HUES64 (cell line): ENCODE data around the gene RTCA.
"Not testable (repeated sequence)": the region's sequence is repeated elsewhere in the genome, so short reads cannot be mapped to it uniquely, and the experiment has no call there.

ENCODE experiments used
- H3K27ac ChIP-seq: 2 replicates; pipeline ENCODE4 v1.7.0; 2013; ENCODE audit warnings: low read depth, low read length, inconsistent platforms
- H3K27me3 ChIP-seq: 2 replicates; pipeline ENCODE4 v1.6.1; 2013; ENCODE audit warnings: mild to moderate bottlenecking, low read length; ENCODE audit not compliant: insufficient read depth
- H3K36me3 ChIP-seq: 2 replicates; pipeline ENCODE4 v1.6.1; 2013; ENCODE audit warnings: mild to moderate bottlenecking, low read length; ENCODE audit not compliant: insufficient read depth
- H3K4me1 ChIP-seq: 2 replicates; pipeline ENCODE4 v1.6.1; 2013; ENCODE audit warnings: mild to moderate bottlenecking, low read length, moderate library complexity; ENCODE audit not compliant: insufficient read depth
- H3K4me3 ChIP-seq: 2 replicates; pipeline ENCODE4 v1.5.1; 2013; ENCODE audit warnings: mild to moderate bottlenecking, low read length, moderate library complexity
- H3K9ac ChIP-seq: 2 replicates; pipeline ENCODE4 v1.6.1; 2013; ENCODE audit warnings: mild to moderate bottlenecking, low read depth, low read length
- H3K9me3 ChIP-seq: 2 replicates; pipeline ENCODE4 v1.6.1; 2013; ENCODE audit warnings: low read depth, low read length; ENCODE audit not compliant: insufficient read depth
- WGBS: fragments of 150-250, 120-280 bp; methylation state at CpG from one replicate; pipeline ENCODE4 v1.1.7; 2013; ENCODE audit warnings: missing lambda C conversion rate; 5-methylcytosine and 5-hydroxymethylcytosine counted together

RTCA gene

DNA sequence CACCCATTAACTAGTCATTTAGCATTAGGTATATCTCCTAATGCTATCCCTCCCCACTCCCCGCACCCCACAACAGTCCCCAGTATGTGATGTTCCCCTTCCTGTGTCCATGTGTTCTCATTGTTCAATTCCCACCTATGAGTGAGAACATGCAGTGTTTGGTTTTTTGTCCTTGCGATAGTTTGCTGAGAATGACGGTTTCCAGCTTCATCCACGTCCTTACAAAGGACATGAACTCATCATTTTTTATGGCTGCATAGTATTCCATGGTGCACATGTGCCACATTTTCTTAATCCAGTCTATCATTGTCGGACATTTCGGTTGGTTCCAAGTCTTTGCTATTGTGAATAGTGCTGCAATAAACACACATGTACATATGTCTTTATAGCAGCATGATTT lies 7.6 kb upstream of the RTCA start:
- 93% methylated on average over 3 of the region's 6 CpGs for WGBS
- H3K36me3 ChIP-seq, H3K4me3 ChIP-seq, H3K27me3 ChIP-seq, H3K27ac ChIP-seq, H3K9ac ChIP-seq, H3K4me1 ChIP-seq, H3K9me3 ChIP-seq: not testable (repeated sequence)

- Histone ChIP-seq H3K4me3 (no peak overlapping the region), H3K9me3 (peaks cover 8% of the 10 kb centered on the region; the same call in 1 of the 2 replicates), H3K4me1 (peaks cover 5% of the 10 kb centered on the region; the same call in 1 of the 2 replicates), H3K36me3 (0 out of 2 replicates have a peak, but pooled peaks cover 7% of the 10 kb centered on the region), H3K27me3 (no peaks in the 10 kb centered on the region), H3K27ac (no peak overlapping the region), H3K9ac (no peak overlapping the region)
Observed at GRCh38 chr1:100261686-100262085, 4.3 kb upstream of the RTCA start.

GRCh38 chr1:100264081-100264480 lies 1.9 kb upstream of the RTCA start:
- 99% methylated on average over 5 of the region's 5 CpGs for WGBS
- H3K4me1 ChIP-seq: peaks cover 11% of the 10 kb centered on the region; the same call in 1 of the 2 replicates

DNA sequence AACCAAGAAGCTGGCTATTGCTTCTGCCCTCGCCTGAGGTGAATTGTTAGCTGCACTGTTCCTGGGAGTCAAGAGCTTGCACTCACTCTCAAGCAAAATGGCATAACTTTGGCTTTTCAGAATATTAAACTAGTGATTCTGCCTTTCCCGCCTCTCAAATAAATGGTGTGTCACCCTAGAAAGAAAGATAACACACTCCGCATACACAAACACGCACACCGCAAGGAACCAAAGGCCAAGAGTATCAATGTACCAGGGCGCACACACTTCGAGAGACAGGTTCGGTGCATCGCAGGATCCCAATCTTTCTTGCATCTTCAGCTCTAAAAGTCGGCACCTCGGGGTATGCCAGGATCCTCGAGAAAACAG lies 470 bp upstream of the RTCA start:
- WGBS: 14% methylated on average over 12 of the region's 12 CpGs
- Histone ChIP-seq H3K4me1 (peaks cover 11% of the 10 kb centered on the region; the same call in 1 of the 2 replicates), H3K9ac (peak overlapping the region; percentile 96), H3K27ac (peak overlapping the region; percentile 87), H3K4me3 (peak overlapping the region; percentile 100), H3K36me3 (peaks cover 42% of the 10 kb centered on the region), H3K27me3 (no peaks in the 10 kb centered on the region), H3K9me3 (peaks cover 8% of the 10 kb centered on the region; the same call in 1 of the 2 replicates)

More at GRCh38 chr1:100264081-100264480, 1.9 kb upstream of the RTCA start:
- not testable (repeated sequence) for H3K27ac ChIP-seq, H3K9ac ChIP-seq, H3K9me3 ChIP-seq, H3K4me3 ChIP-seq, H3K27me3 ChIP-seq
- H3K36me3 ChIP-seq: peaks cover 27% of the 10 kb centered on the region

DNA sequence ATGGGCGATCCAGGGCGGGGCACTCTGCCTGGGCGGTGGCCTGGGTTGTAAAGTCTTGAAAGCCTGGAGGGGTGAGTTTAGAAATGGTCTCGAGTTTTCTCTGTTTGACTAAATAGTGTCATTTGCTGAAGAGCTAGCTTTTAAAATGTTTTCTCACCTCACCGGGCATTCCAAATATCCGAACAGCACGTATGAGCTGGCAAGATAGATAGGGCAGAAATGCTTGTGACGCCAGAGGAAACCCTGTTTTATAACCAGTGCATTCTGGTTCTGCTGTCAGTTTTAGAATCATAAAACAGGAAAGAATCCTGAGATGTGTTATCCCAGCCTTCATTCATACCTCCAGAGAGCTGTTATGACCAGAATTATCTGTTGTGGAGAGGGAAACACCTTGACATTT lies 725 bp downstream of the RTCA start:
- H3K4me1 ChIP-seq: peaks cover 11% of the 10 kb centered on the region; the same call in 1 of the 2 replicates
- H3K9ac ChIP-seq: peak overlapping the region; percentile 96
- whole genome bisulfite sequencing: 11% methylated on average over 8 of the region's 8 CpGs
- no peaks in the 10 kb centered on the region for H3K27me3 ChIP-seq
- H3K27ac ChIP-seq: peak overlapping the region; percentile 87
- peaks cover 8% of the 10 kb centered on the region; the same call in 1 of the 2 replicates for H3K9me3 ChIP-seq
- peak overlapping the region; percentile 100 for H3K4me3 ChIP-seq
- H3K36me3 ChIP-seq: peaks cover 54% of the 10 kb centered on the region

DNA sequence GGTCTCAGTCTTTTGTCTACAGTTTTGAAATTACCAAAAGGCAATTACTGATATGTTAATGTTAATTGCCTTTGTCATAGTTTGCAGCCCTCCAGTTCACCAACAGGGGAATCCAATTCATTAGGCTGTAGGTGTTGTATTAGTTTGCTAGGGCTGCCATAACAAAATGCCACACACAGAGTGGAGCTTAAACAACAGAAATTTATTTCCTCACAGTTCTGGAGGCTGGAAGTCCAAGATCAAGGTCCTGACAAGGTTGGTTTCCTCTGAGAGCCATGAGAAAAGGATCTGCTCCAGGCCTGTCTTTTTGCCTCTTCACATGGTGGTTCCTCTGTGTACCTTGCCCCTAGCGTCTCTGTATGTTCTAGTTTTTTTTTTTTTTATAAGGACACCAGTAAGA lies 1.3 kb downstream of the RTCA start:
- Histone ChIP-seq H3K27me3 (no peaks in the 10 kb centered on the region), H3K36me3 (peaks cover 59% of the 10 kb centered on the region), H3K9ac (peak overlapping the region; percentile 96; the same call in 1 of the 2 replicates), H3K9me3 (peaks cover 8% of the 10 kb centered on the region; the same call in 1 of the 2 replicates), H3K27ac (no peak overlapping the region), H3K4me3 (peak overlapping the region; percentile 100), H3K4me1 (peaks cover 11% of the 10 kb centered on the region; the same call in 1 of the 2 replicates)
- no CpG with 5 or more reads among the region's 1 CpG for WGBS

- WGBS: 92% methylated on average over 4 of the region's 4 CpGs
- H3K36me3 ChIP-seq: peaks cover 68% of the 10 kb centered on the region
Observed at GRCh38 chr1:100268202-100268601, 2.2 kb downstream of the RTCA start.

DNA sequence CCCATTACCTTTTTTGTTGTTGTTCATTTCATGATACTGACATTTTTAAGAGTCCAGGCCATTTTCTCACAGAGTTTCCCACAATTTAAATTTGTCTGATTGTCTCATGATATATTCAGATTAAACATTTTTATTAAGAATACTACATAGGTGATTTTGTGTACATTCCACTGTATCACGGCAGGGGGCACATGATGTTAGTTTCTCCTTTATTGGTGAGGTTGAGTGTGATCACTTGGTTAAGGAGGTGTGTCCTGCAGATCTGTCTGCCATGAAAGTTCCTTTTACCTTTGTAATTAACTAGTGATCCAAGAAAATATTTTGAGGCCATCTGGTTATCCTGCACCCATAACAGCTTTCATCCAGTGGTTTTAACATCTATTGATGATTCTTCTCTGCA lies 11.8 kb downstream of the RTCA start:
- H3K4me3 ChIP-seq: no peak overlapping the region
- 86% methylated on average over 1 of the region's 1 CpG for WGBS
- no peaks in the 10 kb centered on the region for H3K9me3 ChIP-seq
- H3K36me3 ChIP-seq: peaks cover 95% of the 10 kb centered on the region
- H3K4me1 ChIP-seq: no peaks in the 10 kb centered on the region
- no peak overlapping the region for H3K9ac ChIP-seq
- no peaks in the 10 kb centered on the region for H3K27me3 ChIP-seq
- H3K27ac ChIP-seq: no peak overlapping the region

More at GRCh38 chr1:100268202-100268601, 2.2 kb downstream of the RTCA start:
- no peak overlapping the region for H3K9ac ChIP-seq
- H3K4me1 ChIP-seq: peaks cover 11% of the 10 kb centered on the region; the same call in 1 of the 2 replicates
- H3K27me3 ChIP-seq: no peaks in the 10 kb centered on the region
- no peak overlapping the region for H3K27ac ChIP-seq
- H3K4me3 ChIP-seq: no peak overlapping the region
- H3K9me3 ChIP-seq: peaks cover 8% of the 10 kb centered on the region; the same call in 1 of the 2 replicates

GRCh38 chr1:100279358-100279923 lies 13.4 kb downstream of the RTCA start:
- no peaks in the 10 kb centered on the region for H3K4me1 ChIP-seq
- H3K36me3 ChIP-seq: peaks cover 90% of the 10 kb centered on the region
- H3K4me3 ChIP-seq: no peak overlapping the region
- 94% methylated on average over 3 of the region's 3 CpGs for WGBS
- H3K9ac ChIP-seq: no peak overlapping the region
- H3K27me3 ChIP-seq: no peaks in the 10 kb centered on the region
- H3K27ac ChIP-seq: no peak overlapping the region
- no peaks in the 10 kb centered on the region for H3K9me3 ChIP-seq

GRCh38 chr1:100279954-100280682 lies 14.1 kb downstream of the RTCA start:
- H3K9ac ChIP-seq: no peak overlapping the region
- no peaks in the 10 kb centered on the region for H3K27me3 ChIP-seq
- H3K4me3 ChIP-seq: no peak overlapping the region
- H3K27ac ChIP-seq: no peak overlapping the region
- H3K4me1 ChIP-seq: no peaks in the 10 kb centered on the region
- H3K9me3 ChIP-seq: no peaks in the 10 kb centered on the region
- WGBS: 100% methylated on average over 1 of the region's 2 CpGs
- peaks cover 90% of the 10 kb centered on the region for H3K36me3 ChIP-seq

DNA sequence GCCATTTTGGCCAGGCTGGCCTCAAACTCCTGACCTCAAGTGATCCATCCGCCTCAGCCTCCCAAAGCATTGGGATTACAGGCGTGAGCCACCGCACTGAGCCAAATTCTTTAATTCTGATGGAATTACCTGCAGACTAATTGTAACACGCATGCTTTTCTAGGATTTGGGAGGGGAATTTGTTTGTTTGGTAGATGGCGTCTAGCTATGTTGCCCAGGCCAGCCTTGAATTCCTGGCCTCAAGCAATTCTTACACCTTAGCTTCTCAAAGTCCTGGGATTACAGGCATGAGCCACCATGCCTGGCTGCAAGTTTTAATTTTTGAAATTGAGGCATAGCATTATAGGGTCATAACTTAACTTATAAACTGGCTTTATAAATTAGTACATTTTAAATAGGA lies 18.6 kb downstream of the RTCA start:
- H3K36me3 ChIP-seq: peaks cover 89% of the 10 kb centered on the region
- H3K9ac ChIP-seq: no peak overlapping the region
- no peaks in the 10 kb centered on the region for H3K9me3 ChIP-seq
- WGBS: 97% methylated on average over 5 of the region's 5 CpGs
- H3K4me1 ChIP-seq: no peaks in the 10 kb centered on the region
- no peak overlapping the region for H3K27ac ChIP-seq
- H3K4me3 ChIP-seq: no peak overlapping the region
- H3K27me3 ChIP-seq: no peaks in the 10 kb centered on the region
